Activated effector memory CD4-positive, alpha-beta T cell treated with Interleukin-2 at 50 U/mL for 16 hours (primary cell): ENCODE data around the gene TPO.
"Not testable (repeated sequence)": the region's sequence is repeated elsewhere in the genome, so short reads cannot be mapped to it uniquely, and the experiment has no call there.

ENCODE experiments used
- DNase-seq: peaks from one replicate; pipeline ENCODE4 v3.0.0-alpha.2; 2020

TPO gene

GRCh38 chr2:1561259-1561658 lies 148.0 kb downstream of the TPO start:
- DNase-seq: no peak

GRCh38 chr2:1561811-1562421 lies 148.7 kb downstream of the TPO start:
- no peak for DNase-seq

- DNase-seq: no peak
These were observed 150.0 kb downstream of the TPO start for GRCh38 chr2:1563084-1563857.

GRCh38 chr2:1563943-1564891 lies 151.0 kb downstream of the TPO start:
- DNase-seq: peak; percentile 6

GRCh38 chr2:1567556-1568344 lies 154.5 kb downstream of the TPO start:
- DNase-seq: no peak

- not testable (repeated sequence) for DNase-seq
These were observed 155.0 kb downstream of the TPO start for GRCh38 chr2:1568345-1568668.

GRCh38 chr2:1569879-1570450 lies 156.7 kb downstream of the TPO start:
- DNase-seq: no peak

GRCh38 chr2:1571477-1572417 lies 158.5 kb downstream of the TPO start:
- DNase-seq: no peak

- DNase-seq: no peak
These were observed 159.4 kb downstream of the TPO start for GRCh38 chr2:1572638-1573037.

GRCh38 chr2:1577846-1578245 lies 164.6 kb downstream of the TPO start:
- DNase-seq: no peak

GRCh38 chr2:1581257-1581964 lies 168.1 kb downstream of the TPO start:
- DNase-seq: not testable (repeated sequence)

- no peak for DNase-seq
These were observed 168.8 kb downstream of the TPO start for GRCh38 chr2:1581965-1582625.

GRCh38 chr2:1582891-1583341 lies 169.7 kb downstream of the TPO start:
- no peak for DNase-seq

- DNase-seq: no peak
These were observed 170.8 kb downstream of the TPO start for GRCh38 chr2:1584051-1584531.

- no peak for DNase-seq
These were observed 171.6 kb downstream of the TPO start for GRCh38 chr2:1584691-1585485.

- no peak for DNase-seq
These were observed 172.4 kb downstream of the TPO start for GRCh38 chr2:1585635-1586034.

- DNase-seq: no peak
These were observed 173.1 kb downstream of the TPO start for GRCh38 chr2:1586251-1586922.
